WTC11 (cell line): ENCODE results near the gene IGF2BP1. TPM values are rescaled to one million over a fixed set of nuclear protein-coding genes. Genes with fewer than 3 reads are reported as not detected.

Source experiments
- AR ChIP-seq: fragments of 250-450 bp; sonication (Bioruptor Pico); IDR thresholded peaks from 2 replicates; pipeline ENCODE4 v1.9.0; 2021; ENCODE audit warnings: mild to moderate bottlenecking
- ATF1 ChIP-seq: sonication (generic); formaldehyde crosslinking; IDR thresholded peaks from 2 replicates; pipeline ENCODE4 v1.8.1; 2023; ENCODE audit warnings: mild to moderate bottlenecking, moderate library complexity, missing genetic modification reagents
- CREM ChIP-seq: sonication (generic); formaldehyde crosslinking; IDR thresholded peaks from 2 replicates; pipeline ENCODE4 v1.8.1; 2022; ENCODE audit warnings: mild to moderate bottlenecking, missing genetic modification reagents, moderate library complexity
- E2F1 ChIP-seq: sonication (generic); formaldehyde crosslinking; IDR thresholded peaks from 2 replicates; pipeline ENCODE4 v1.8.0; 2022; ENCODE audit warnings: mild to moderate bottlenecking, missing genetic modification reagents
- ELF4 ChIP-seq: sonication (generic); formaldehyde crosslinking; IDR thresholded peaks from 2 replicates; pipeline ENCODE4 v1.8.1; 2022; ENCODE audit warnings: low read depth, mild to moderate bottlenecking, moderate library complexity, missing genetic modification reagents
- EMX1 ChIP-seq: fragments of 250-450 bp; sonication (Bioruptor Pico); IDR thresholded peaks from 2 replicates; pipeline ENCODE4 v1.8.0; 2021; ENCODE audit warnings: mild to moderate bottlenecking
- ETV6 ChIP-seq: sonication (generic); formaldehyde crosslinking; IDR thresholded peaks from 2 replicates; pipeline ENCODE4 v1.8.1; 2022; ENCODE audit warnings: mild to moderate bottlenecking, missing genetic modification reagents
- FOXP1 ChIP-seq: sonication (generic); formaldehyde crosslinking; IDR thresholded peaks from 2 replicates; pipeline ENCODE4 v1.8.0; 2022; ENCODE audit warnings: missing genetic modification reagents, mild to moderate bottlenecking, moderate library complexity, borderline replicate concordance
- GABPB1 ChIP-seq: sonication (generic); formaldehyde crosslinking; IDR thresholded peaks from 2 replicates; pipeline ENCODE4 v1.8.1; 2023; ENCODE audit warnings: mild to moderate bottlenecking, missing genetic modification reagents
- JUN ChIP-seq: sonication (generic); formaldehyde crosslinking; IDR thresholded peaks from 2 replicates; pipeline ENCODE4 v1.8.0; 2023; ENCODE audit warnings: mild to moderate bottlenecking, missing genetic modification reagents
- NR3C1 ChIP-seq: sonication (generic); formaldehyde crosslinking; conservative IDR thresholded peaks from 2 replicates; pipeline ENCODE4 v1.8.1; 2023; ENCODE audit warnings: low read depth, mild to moderate bottlenecking, missing genetic modification reagents
- TCF7 ChIP-seq: sonication (generic); formaldehyde crosslinking; IDR thresholded peaks from 2 replicates; pipeline ENCODE4 v1.8.0; 2022; ENCODE audit warnings: mild to moderate bottlenecking, low read depth, missing genetic modification reagents, moderate library complexity
- TP53 ChIP-seq: sonication (generic); formaldehyde crosslinking; IDR thresholded peaks from 2 replicates; pipeline ENCODE4 v1.8.1; 2023; ENCODE audit warnings: mild to moderate bottlenecking, missing genetic modification reagents
- ZBTB21 ChIP-seq: sonication (generic); formaldehyde crosslinking; IDR thresholded peaks from 2 replicates; pipeline ENCODE4 v1.8.1; 2023; ENCODE audit warnings: mild to moderate bottlenecking, missing genetic modification reagents, borderline replicate concordance
- ZNF121 ChIP-seq: sonication (generic); formaldehyde crosslinking; IDR thresholded peaks from 2 replicates; pipeline ENCODE4 v1.8.0; 2023; ENCODE audit warnings: missing genetic modification reagents
- ZNF138 ChIP-seq: sonication (generic); formaldehyde crosslinking; conservative IDR thresholded peaks from 2 replicates; pipeline ENCODE4 v1.8.1; 2022; ENCODE audit warnings: mild to moderate bottlenecking, moderate library complexity, missing genetic modification reagents
- ZNF219 ChIP-seq: sonication (generic); formaldehyde crosslinking; IDR thresholded peaks from 2 replicates; pipeline ENCODE4 v1.8.0; 2023; ENCODE audit warnings: missing genetic modification reagents, mild to moderate bottlenecking, borderline replicate concordance
- ZNF232 ChIP-seq: sonication (generic); formaldehyde crosslinking; IDR thresholded peaks from 2 replicates; pipeline ENCODE4 v1.8.0; 2022; ENCODE audit warnings: mild to moderate bottlenecking, missing genetic modification reagents
- ZNF317 ChIP-seq: sonication (generic); formaldehyde crosslinking; IDR thresholded peaks from 2 replicates; pipeline ENCODE4 v1.8.1; 2023; ENCODE audit warnings: low read depth, mild to moderate bottlenecking, moderate library complexity, missing genetic modification reagents, borderline replicate concordance
- ZNF423 ChIP-seq: fragments of 250-450 bp; sonication (Bioruptor Pico); IDR thresholded peaks from 2 replicates; pipeline ENCODE4 v2.1.2; 2022; ENCODE audit warnings: mild to moderate bottlenecking, moderate library complexity
- ZNF671 ChIP-seq: fragments of 250-450 bp; sonication (Bioruptor Pico); IDR thresholded peaks from 2 replicates; pipeline ENCODE4 v1.8.0; 2021; ENCODE audit warnings: mild to moderate bottlenecking
- total RNA-seq: library from RNA; stranded (reverse); gene quantifications from 3 replicates; pipeline ENCODE4 v1.2.3, GENCODE V29; 2021
- TF ChIP-seq, protein P1 (sequence below): sonication (generic); formaldehyde crosslinking; IDR thresholded peaks from 2 replicates; pipeline ENCODE4 v1.8.1; 2022; ENCODE audit warnings: low read depth, missing genetic modification reagents, borderline replicate concordance
- TF ChIP-seq, protein P2 (sequence below): fragments of 250-450 bp; sonication (Bioruptor Pico); IDR thresholded peaks from 2 replicates; pipeline ENCODE4 v1.9.0; 2021; ENCODE audit warnings: moderate library complexity, mild to moderate bottlenecking, inconsistent platforms, borderline replicate concordance
- TF ChIP-seq, protein P3 (sequence below): sonication (generic); formaldehyde crosslinking; IDR thresholded peaks from 2 replicates; pipeline ENCODE4 v1.8.1; 2023; ENCODE audit warnings: mild to moderate bottlenecking, moderate library complexity, missing genetic modification reagents
- TF ChIP-seq, protein P4 (sequence below): sonication (generic); formaldehyde crosslinking; IDR thresholded peaks from 2 replicates; pipeline ENCODE4 v1.8.1; 2022; ENCODE audit warnings: mild to moderate bottlenecking, moderate library complexity, missing genetic modification reagents
- TF ChIP-seq, protein P5 (sequence below): sonication (generic); formaldehyde crosslinking; IDR thresholded peaks from 2 replicates; pipeline ENCODE4 v1.8.0; 2022; ENCODE audit warnings: mild to moderate bottlenecking, missing genetic modification reagents
- TF ChIP-seq, protein P6 (sequence below): sonication (generic); formaldehyde crosslinking; IDR thresholded peaks from 2 replicates; pipeline ENCODE4 v1.8.0; 2023; ENCODE audit warnings: mild to moderate bottlenecking, missing genetic modification reagents

Gene IGF2BP1
- total RNA-seq, 1 experiment from 2014 or later = 392 TPM

- TF ChIP-seq, protein P1, sequence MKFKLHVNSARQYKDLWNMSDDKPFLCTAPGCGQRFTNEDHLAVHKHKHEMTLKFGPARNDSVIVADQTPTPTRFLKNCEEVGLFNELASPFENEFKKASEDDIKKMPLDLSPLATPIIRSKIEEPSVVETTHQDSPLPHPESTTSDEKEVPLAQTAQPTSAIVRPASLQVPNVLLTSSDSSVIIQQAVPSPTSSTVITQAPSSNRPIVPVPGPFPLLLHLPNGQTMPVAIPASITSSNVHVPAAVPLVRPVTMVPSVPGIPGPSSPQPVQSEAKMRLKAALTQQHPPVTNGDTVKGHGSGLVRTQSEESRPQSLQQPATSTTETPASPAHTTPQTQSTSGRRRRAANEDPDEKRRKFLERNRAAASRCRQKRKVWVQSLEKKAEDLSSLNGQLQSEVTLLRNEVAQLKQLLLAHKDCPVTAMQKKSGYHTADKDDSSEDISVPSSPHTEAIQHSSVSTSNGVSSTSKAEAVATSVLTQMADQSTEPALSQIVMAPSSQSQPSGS (CRISPR knock-in tag) = no peak
- TF ChIP-seq ZNF671 = no peak
- TF ChIP-seq JUN (CRISPR knock-in tag) = no peak
- TF ChIP-seq, protein P2, sequence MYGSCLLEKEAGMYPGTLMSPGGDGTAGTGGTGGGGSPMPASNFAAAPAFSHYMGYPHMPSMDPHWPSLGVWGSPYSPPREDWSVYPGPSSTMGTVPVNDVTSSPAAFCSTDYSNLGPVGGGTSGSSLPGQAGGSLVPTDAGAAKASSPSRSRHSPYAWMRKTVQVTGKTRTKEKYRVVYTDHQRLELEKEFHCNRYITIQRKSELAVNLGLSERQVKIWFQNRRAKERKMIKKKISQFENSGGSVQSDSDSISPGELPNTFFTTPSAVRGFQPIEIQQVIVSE (CRISPR knock-in tag) = no peak
- TF ChIP-seq ZNF219 = no peak
- TF ChIP-seq TCF7 (CRISPR knock-in tag) = no peak
- TF ChIP-seq, protein P3, sequence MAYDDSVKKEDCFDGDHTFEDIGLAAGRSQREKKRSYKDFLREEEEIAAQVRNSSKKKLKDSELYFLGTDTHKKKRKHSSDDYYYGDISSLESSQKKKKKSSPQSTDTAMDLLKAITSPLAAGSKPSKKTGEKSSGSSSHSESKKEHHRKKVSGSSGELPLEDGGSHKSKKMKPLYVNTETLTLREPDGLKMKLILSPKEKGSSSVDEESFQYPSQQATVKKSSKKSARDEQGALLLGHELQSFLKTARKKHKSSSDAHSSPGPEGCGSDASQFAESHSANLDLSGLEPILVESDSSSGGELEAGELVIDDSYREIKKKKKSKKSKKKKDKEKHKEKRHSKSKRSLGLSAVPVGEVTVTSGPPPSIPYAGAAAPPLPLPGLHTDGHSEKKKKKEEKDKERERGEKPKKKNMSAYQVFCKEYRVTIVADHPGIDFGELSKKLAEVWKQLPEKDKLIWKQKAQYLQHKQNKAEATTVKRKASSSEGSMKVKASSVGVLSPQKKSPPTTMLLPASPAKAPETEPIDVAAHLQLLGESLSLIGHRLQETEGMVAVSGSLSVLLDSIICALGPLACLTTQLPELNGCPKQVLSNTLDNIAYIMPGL = 0 out of 2 replicates have a peak, but pooled peaks have one; percentile 16
- no peak for TF ChIP-seq GABPB1 (CRISPR knock-in tag)
- no peak for TF ChIP-seq EMX1 (CRISPR knock-in tag)
- TF ChIP-seq ZNF423 (CRISPR knock-in tag) = no peak
- no peak for TF ChIP-seq FOXP1 (CRISPR knock-in tag)
- no peak for TF ChIP-seq ATF1 (CRISPR knock-in tag)
- TF ChIP-seq, protein P4, sequence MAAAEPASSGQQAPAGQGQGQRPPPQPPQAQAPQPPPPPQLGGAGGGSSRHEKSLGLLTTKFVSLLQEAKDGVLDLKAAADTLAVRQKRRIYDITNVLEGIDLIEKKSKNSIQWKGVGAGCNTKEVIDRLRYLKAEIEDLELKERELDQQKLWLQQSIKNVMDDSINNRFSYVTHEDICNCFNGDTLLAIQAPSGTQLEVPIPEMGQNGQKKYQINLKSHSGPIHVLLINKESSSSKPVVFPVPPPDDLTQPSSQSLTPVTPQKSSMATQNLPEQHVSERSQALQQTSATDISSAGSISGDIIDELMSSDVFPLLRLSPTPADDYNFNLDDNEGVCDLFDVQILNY (CRISPR knock-in tag) = no peak
- 0 out of 2 replicates have a peak, but pooled peaks have one; percentile 39 for TF ChIP-seq E2F1 (CRISPR knock-in tag)
- TF ChIP-seq ZNF317 = no peak
- TF ChIP-seq AR (CRISPR knock-in tag) = no peak
- no peak for TF ChIP-seq ZBTB21
- no peak for TF ChIP-seq CREM (CRISPR knock-in tag)
- TF ChIP-seq ZNF232 (CRISPR knock-in tag) = no peak
- TF ChIP-seq, protein P5, sequence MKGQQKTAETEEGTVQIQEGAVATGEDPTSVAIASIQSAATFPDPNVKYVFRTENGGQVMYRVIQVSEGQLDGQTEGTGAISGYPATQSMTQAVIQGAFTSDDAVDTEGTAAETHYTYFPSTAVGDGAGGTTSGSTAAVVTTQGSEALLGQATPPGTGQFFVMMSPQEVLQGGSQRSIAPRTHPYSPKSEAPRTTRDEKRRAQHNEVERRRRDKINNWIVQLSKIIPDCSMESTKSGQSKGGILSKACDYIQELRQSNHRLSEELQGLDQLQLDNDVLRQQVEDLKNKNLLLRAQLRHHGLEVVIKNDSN (CRISPR knock-in tag) = no peak
- TF ChIP-seq NR3C1 (CRISPR knock-in tag) = no peak
- no peak for TF ChIP-seq ELF4 (CRISPR knock-in tag)
- no peak for TF ChIP-seq ZNF138
- no peak for TF ChIP-seq TP53 (CRISPR knock-in tag)
- no peak for TF ChIP-seq ZNF121 (CRISPR knock-in tag)
- TF ChIP-seq, protein P6, sequence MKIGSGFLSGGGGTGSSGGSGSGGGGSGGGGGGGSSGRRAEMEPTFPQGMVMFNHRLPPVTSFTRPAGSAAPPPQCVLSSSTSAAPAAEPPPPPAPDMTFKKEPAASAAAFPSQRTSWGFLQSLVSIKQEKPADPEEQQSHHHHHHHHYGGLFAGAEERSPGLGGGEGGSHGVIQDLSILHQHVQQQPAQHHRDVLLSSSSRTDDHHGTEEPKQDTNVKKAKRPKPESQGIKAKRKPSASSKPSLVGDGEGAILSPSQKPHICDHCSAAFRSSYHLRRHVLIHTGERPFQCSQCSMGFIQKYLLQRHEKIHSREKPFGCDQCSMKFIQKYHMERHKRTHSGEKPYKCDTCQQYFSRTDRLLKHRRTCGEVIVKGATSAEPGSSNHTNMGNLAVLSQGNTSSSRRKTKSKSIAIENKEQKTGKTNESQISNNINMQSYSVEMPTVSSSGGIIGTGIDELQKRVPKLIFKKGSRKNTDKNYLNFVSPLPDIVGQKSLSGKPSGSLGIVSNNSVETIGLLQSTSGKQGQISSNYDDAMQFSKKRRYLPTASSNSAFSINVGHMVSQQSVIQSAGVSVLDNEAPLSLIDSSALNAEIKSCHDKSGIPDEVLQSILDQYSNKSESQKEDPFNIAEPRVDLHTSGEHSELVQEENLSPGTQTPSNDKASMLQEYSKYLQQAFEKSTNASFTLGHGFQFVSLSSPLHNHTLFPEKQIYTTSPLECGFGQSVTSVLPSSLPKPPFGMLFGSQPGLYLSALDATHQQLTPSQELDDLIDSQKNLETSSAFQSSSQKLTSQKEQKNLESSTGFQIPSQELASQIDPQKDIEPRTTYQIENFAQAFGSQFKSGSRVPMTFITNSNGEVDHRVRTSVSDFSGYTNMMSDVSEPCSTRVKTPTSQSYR (CRISPR knock-in tag) = no peak
- TF ChIP-seq ETV6 = no peak
These were observed 38.5 kb downstream of the IGF2BP1 start (continued) for GRCh38 chr17:49035470-49036269.
